Left forelimb (tissue), 1 donor: ENCODE data around the gene ANTXR2.

ENCODE experiments used
- DNase-seq: peaks from one replicate; pipeline ENCODE4 v3.0.0-alpha.2; 2018; ENCODE audit warnings: low spot score

The ANTXR2 gene

GRCh38 chr4:80092088-80092487 is 19.1 kb upstream of the ANTXR2 start:
- no peak for DNase-seq

GRCh38 chr4:80091688-80092087 is 18.7 kb upstream of the ANTXR2 start:
- DNase-seq = no peak

DNA sequence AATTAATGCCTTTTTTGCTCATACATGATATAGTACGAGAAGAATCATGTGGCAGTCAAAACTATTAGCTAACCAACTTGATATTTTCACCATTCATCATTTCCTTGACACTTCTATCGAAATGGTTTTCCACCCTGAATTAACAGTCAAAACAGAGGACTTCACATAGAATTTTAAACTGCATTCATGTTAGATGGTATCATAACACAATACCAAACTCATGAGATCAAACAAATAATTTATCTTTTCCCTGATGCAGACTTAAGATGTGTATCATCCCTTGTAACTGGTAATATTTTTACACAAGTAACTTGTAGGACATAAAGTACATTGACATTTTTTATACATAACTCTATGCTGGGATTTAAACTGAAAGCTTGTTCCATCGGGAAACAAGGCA is 18.2 kb upstream of the ANTXR2 start:
- DNase-seq = no peak

- no peak for DNase-seq
Measured at GRCh38 chr4:80090090-80090489, 17.1 kb upstream of the ANTXR2 start.

- no peak for DNase-seq
Measured at GRCh38 chr4:80088471-80088870, 15.4 kb upstream of the ANTXR2 start.

DNA sequence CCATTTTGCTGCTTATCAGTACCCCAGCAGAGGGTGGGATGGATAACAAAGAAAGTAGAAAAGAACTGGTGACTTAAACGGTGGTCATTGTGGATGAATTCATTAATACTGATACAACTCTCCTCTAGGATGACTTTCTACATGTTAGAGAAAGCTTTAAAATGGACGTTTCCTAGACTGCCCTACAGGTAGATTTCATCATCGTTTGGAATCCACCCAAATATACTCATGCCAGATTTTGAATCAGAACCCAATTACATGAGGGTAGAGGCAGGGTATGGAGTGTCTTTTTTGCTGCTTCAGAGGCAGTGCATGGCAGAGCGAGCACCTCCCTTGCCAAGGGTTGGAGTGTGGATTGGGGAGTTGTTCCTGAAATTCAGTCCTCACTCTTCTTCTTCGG is 13.3 kb upstream of the ANTXR2 start:
- DNase-seq = no peak

GRCh38 chr4:80085081-80085480 is 12.1 kb upstream of the ANTXR2 start:
- DNase-seq = no peak

DNA sequence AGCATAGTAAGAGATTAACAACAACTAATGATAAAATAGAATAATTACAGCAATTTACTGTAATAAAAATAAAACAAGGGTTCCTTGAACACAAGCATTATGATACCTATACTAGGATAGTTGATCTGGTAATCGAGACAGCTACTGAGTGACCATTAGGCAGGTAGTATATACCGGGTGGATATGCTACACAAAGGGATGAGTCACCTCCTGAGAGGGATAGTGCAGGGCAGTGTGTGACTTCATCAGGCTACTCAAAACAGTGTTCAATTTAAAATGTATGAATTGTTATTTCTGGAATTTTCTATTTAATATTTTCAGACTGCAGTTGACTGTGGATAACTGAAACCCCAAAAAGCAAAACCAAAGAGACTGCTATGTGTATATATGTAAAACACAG is 9.7 kb upstream of the ANTXR2 start:
- no peak for DNase-seq

DNA sequence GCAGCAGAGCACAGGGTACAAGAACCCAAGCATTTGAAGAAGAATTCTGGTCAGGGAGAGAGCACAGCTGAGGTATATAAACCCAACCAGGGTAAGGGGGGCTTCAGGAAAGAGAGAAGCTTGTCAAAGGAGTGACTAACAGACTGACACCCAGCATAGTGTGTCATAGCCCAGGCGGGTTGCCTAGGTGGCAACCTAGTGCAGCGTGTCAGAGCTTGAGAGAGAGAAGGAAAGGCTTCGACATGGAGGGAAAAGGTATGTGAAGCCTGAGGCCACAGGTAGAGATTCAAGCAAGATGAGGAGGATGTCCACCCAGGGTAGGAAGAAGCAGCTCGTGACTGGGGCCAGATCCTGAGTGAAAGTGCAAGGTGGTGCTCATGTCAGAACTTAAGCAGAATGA is 8.5 kb upstream of the ANTXR2 start:
- DNase-seq = no peak

- no peak for DNase-seq
Measured at GRCh38 chr4:80079255-80079923, 6.4 kb upstream of the ANTXR2 start.

- DNase-seq = no peak
Measured at GRCh38 chr4:80078346-80079092, 5.5 kb upstream of the ANTXR2 start.

- DNase-seq = no peak
Measured at GRCh38 chr4:80077639-80078038, 4.6 kb upstream of the ANTXR2 start.

- no peak for DNase-seq
Measured at GRCh38 chr4:80076681-80077080, 3.7 kb upstream of the ANTXR2 start.

DNA sequence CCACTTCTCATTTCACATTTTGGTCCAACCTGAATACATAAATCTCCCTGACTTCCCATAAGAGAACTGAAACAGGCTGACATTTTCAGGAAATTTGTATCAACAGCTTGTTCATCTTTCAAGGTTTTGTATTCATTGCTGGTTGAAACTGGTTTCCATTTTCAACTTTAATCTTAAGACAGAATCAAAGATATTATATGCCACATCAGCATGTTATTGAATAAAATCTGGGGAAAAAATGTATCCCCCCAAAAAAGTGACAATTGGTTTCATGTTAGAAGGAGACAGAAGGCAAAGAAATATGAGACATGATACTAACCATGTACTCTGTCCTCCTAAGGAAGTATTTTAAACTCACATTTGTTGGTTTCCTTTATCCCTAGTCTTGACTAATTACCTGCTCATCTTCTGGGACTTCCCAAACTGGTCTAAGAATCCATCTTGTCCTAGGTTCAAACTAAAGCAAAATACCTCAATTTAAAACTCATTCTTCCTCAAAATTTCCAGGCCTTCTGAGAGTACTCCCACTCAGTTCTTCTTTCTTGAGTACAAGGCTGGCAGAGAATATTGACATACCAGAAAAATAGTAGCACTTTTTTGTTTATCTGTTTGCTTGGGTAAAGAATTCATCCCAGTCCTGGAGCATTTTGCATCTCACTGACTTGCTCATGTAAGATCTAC is 3.1 kb upstream of the ANTXR2 start:
- DNase-seq = no peak

GRCh38 chr4:80074651-80075050 is 1.6 kb upstream of the ANTXR2 start:
- DNase-seq = no peak

DNA sequence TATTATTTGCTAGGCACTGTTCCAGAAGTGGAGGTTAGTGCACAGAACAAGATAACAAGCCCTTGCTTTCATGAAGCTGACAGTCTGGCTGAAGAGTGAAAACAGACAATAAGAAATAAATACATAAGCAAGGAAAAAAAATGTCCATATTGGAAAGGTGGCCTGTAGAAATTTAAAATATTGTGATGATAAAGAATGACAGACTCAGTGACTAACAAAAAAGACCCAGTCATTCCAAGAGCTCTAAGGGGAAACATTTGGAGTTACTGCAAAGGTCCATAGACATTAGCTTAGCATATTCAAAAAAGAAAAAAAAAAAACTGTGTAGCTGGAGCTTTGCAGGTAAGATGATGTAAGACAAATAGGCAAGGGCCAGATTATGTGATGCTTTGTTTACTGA is 1.0 kb upstream of the ANTXR2 start:
- no peak for DNase-seq

GRCh38 chr4:80073473-80074008 is 512 bp upstream of the ANTXR2 start:
- DNase-seq = no peak

DNA sequence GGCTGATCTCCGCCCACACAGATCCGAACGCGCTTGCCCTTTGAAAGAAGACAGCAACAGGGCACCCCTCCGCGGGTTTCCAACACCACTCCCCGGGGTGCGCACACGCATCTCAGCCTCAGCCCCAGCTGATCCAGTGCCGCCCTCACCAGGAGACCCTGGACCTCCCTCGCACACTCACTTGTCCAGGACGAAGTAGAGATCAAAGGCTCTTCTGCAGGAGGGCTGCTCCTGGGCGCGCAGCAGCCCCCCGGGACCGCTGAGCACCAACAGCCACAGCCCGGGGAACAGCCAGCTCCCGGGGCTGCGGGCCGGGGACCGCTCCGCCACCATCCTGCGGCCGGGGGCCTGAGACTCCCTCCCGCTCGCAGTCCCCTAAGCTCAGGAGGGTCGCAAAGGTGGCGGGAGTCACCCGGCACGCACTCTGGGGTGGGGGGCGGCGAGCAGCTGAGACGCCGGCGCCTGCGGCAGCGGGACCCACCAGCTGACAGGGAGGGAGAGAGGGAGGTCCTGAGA is 743 bp downstream of the ANTXR2 start:
- no peak for DNase-seq

DNA sequence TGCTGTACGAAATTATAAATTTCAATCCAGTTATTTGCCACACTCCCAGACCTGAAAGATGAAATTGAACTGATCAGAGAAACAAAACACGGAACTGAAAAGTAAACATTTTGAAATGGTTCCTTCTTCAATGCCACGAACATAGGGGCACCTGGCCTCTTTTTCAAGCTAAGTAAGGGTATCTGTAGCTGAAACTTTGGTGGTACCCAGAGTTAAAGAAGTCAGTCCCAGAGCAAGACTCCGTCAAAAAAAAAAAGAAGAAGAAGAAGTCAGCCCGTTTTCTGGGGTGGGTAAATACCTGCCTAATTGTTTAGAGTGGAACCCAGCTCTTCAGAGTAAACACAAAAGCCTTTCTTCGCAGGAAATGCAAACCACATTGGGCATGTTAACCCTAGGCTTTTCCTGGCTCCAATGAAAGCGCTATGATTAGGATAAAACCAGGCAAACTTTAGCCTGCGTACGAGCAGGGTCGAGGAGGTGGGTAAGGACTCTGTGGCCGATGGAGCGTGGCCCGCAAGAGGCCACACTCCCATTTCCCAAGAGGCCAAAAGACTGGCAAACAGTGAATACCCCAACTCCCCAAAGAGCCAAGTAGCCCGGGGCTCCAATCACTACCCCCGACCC is 1.3 kb downstream of the ANTXR2 start:
- DNase-seq = peak; percentile 67

DNA sequence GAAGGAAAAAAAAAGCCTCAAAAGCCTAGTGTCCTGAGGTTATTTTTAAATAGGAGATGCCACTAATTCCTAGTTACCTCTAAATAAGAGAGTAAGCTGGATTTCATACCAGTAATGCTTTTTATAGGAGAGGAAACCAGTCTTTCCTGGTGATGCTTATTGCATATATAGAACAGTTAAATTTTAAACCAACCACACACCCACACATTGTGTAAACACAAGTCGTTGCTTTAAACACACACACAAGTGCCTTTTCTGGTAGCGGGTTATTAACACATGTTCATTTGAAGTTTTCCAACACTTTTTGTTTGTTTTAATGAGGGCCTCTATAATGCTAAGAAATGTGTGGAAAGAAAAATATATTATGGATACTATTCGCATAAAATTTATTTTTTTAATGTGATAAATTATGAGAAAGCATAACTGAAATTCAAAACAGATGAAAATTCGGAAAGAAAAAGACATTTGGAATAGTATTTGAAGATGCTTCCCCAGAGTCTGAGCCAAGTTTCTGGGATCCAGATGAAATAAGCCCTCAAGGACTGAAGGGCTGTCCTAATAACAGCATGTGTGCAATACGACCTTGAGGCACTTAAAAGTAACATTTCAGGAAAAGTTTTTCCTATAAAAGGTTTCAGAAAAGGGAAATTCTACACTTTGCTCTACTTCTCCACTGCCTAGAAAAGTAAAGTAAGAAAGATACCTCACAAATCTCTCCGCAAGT is 2.0 kb downstream of the ANTXR2 start:
- DNase-seq = no peak

GRCh38 chr4:80069837-80070731 is 2.9 kb downstream of the ANTXR2 start:
- DNase-seq = no peak
